D721Med (cell line): ENCODE data around the gene FUT7.

Experiments
- DNase-seq: peaks from one replicate; pipeline ENCODE4 v3.0.0; 2011; ENCODE audit warnings: low spot score; ENCODE audit not compliant: insufficient read length
- FAIRE-seq: peaks from 2 replicates; lab custom pipeline; 2011; peaks lifted over from hg19 to GRCh38; lab: Jason Lieb, UNC
- TF ChIP-seq, protein P1 (sequence below): IDR thresholded peaks from 2 replicates; pipeline ENCODE4 v1.5.1; 2012; ENCODE audit warnings: mild to moderate bottlenecking, control low read depth; ENCODE audit not compliant: insufficient read depth; ENCODE audit errors: missing control alignments

FUT7 gene

GRCh38 chr9:137077010-137077747 is 45.3 kb upstream of the FUT7 start, which contains the start of gene UAP1L1:
TSS of gene UAP1L1 (plus strand) at chr9:137077517. CDS start at chr9:137077533, 16 bp downstream.
- TF ChIP-seq, protein P1, sequence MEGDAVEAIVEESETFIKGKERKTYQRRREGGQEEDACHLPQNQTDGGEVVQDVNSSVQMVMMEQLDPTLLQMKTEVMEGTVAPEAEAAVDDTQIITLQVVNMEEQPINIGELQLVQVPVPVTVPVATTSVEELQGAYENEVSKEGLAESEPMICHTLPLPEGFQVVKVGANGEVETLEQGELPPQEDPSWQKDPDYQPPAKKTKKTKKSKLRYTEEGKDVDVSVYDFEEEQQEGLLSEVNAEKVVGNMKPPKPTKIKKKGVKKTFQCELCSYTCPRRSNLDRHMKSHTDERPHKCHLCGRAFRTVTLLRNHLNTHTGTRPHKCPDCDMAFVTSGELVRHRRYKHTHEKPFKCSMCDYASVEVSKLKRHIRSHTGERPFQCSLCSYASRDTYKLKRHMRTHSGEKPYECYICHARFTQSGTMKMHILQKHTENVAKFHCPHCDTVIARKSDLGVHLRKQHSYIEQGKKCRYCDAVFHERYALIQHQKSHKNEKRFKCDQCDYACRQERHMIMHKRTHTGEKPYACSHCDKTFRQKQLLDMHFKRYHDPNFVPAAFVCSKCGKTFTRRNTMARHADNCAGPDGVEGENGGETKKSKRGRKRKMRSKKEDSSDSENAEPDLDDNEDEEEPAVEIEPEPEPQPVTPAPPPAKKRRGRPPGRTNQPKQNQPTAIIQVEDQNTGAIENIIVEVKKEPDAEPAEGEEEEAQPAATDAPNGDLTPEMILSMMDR, result no peak
- FAIRE-seq (no peak), DNase-seq (no peak)

DNA sequence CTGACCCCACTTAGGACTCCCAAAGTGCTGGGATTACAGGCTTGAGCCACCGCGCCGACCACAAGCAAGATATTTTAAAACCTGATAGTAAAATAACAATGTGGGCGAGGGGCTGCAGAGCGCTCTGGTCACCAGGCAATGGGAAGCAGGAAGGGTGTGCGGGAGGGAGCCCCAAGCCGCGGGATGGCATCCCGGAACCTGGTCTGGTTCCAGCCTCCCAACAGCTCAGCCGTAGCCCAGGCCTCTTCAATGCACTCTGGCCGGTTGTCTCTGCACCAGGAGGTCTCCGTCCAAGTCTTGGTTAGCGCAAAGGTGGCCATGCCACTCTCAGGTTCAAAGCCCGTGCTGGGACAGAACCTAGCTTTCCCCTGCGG is 44.7 kb upstream of the FUT7 start:
- no peak for DNase-seq
- TF ChIP-seq, protein P1, result no peak
- FAIRE-seq, result no peak

DNA sequence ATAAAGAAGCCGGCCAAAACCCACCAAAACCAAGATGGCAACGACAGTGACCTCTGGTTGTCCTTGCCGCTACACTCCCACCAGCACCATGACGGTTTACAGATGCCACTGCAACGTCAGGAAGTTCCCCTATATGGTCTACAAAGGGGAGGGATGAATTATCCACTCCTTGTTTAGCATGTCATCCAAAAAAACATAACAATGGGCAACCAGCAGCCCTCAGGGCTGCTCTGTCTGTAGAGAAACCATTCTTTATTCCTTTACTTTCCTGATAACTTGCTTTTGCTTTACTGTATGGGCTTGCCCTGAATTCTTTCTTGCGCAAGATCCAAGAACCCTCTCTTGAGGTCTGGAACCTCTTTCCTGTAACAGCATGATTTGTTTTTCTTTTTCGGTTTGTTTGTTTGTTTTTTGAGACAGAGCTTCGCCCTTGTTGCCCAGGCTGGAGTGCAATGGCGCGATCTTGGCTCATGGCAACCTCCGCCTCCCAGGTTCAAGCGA is 43.4 kb upstream of the FUT7 start:
- no peak for FAIRE-seq
- TF ChIP-seq, protein P1, result no peak
- no peak for DNase-seq

DNA sequence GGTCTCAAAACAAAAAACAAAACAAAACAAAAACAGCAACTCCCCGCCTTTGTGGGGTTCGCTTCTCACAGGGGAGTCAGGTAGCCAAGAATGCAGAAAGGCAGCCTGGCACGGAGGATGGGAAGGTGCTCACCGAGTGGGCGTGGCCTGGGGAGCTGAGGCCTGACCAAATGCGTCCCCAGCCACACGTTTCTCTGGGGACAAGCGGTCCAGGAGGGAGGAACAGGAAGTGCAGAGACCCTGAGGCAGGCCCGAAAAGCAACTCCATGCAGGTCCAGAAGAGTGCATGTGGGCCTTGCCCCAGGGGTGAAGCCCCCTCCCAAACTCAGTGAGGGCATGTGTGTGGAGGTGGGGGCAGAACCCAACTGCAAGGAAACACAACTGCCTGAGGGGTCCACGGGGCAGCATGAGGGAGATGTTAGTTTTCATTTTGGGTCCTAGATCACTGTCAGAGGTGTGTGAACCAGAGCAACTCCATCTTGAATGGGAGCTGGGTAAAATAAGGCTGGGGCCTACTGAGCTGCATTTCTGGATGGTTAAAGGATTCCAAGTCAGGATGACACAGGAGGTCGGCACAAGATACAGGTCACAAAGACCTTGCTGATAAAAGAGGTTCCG is 42.9 kb upstream of the FUT7 start:
- TF ChIP-seq, protein P1, result no peak
- DNase-seq, result no peak
- FAIRE-seq, result no peak

DNA sequence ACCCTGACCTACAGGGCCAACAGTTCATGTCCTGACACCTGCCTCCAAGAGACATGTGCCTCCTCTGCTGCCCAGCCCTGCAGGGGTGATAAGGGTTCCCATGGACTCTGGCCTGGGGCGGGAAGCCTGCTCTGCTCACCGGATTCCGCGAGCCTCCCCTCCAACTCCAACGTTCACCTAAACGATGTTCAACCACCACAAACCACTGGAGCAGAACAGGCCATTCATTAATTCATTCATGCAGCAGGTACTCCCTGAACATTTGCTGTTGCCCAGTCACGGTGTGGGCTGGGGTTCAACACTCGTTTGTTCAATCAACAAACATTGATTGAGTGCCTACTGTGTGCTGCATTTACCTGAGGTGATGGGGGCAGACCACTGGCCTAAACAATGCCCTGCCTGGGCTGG is 42.1 kb upstream of the FUT7 start:
- TF ChIP-seq, protein P1, result no peak
- FAIRE-seq (no peak), DNase-seq (no peak)

- TF ChIP-seq, protein P1, result no peak
- FAIRE-seq (no peak), DNase-seq (no peak)
Measured at GRCh38 chr9:137071282-137071681, 39.4 kb upstream of the FUT7 start.

- DNase-seq (no peak), FAIRE-seq (no peak)
Measured at GRCh38 chr9:137070906-137071275, 39.0 kb upstream of the FUT7 start.

More at GRCh38 chr9:137070906-137071275, 39.0 kb upstream of the FUT7 start:
- TF ChIP-seq, protein P1, result no peak
